HCT116 (cell line): Measurements from ENCODE around the gene GABBR2. TPM values are rescaled to one million over a fixed set of nuclear protein-coding genes. Genes with fewer than 3 reads are reported as not detected.

ENCODE experiments used
- ATAC-seq: fragments of 200-7000 bp; cut with Tn5 transposase; 2 replicates; pipeline ENCODE4 v1.9.1; 2020; ENCODE audit warnings: mild to moderate bottlenecking, moderate library complexity
- BruUV-seq: library from RNA; stranded (reverse); fragments of 400-500 nt; replicated peaks from 2 replicates; lab custom pipeline; 2021; lab: Mats Ljungman, UMichigan
- CTCF ChIA-PET: fragments of 300-600 bp; sonication (Branson Sonifier 250); formaldehyde crosslinking; loops from one replicate; lab custom pipeline; 2021; ENCODE audit warnings: antibody characterized with exemption; lab: Charles Lee
- POLR2A ChIA-PET: fragments of 300-600, 350-600 bp; sonication (Branson Sonifier 250); formaldehyde crosslinking; loops from one replicate; lab custom pipeline; 2021; ENCODE audit warnings: antibody characterized with exemption; lab: Charles Lee
- RAD21 ChIA-PET, 2 experiments: fragments of 300-600 bp; sonication (Branson Sonifier 250); formaldehyde crosslinking; loops; one replicate each; lab custom pipeline; 2023; ENCODE audit warnings: low total read pairs in 2 of 2; ENCODE audit not compliant: uncharacterized antibody in 2 of 2, unreplicated experiment in 2 of 2, low non-redundant PET in 1 of 2; lab: Charles Lee
- DNase-seq: peaks from one replicate; pipeline ENCODE4 v3.0.0-alpha.2; 2010; ENCODE audit warnings: low read depth, low spot score
- H2AFZ ChIP-seq: fragments of 200-600 bp; shearing (Covaris generic), sonication (generic); 2 replicates; pipeline ENCODE4 v1.6.1; 2017; ENCODE audit warnings: low read depth, mixed run types, mixed read lengths, antibody characterized with exemption, low read length; ENCODE audit not compliant: poor library complexity, severe bottlenecking
- H3K27ac ChIP-seq: 2 replicates; pipeline ENCODE4 v1.5.1; 2012; ENCODE audit warnings: low read depth, low read length
- H3K27me3 ChIP-seq: fragments of 200-600 bp; sonication (generic); 2 replicates; pipeline ENCODE4 v1.6.1; 2016; ENCODE audit warnings: mixed run types, low read length, mixed read lengths; ENCODE audit not compliant: insufficient read depth
- H3K36me3 ChIP-seq, 2 experiments: fragments of 200-500 bp in 1 of 2; fragments of 200-600 bp in 1 of 2; sonication (Bioruptor generic) in 1 of 2; sonication (generic) in 1 of 2; 2 replicates each; pipeline versions ENCODE4 v1.5.1 to v1.6.1; 2014 to 2016; ENCODE audit warnings: low read length in 2 of 2, inconsistent platforms in 1 of 2, mixed read lengths in 1 of 2, mixed run types in 1 of 2; ENCODE audit not compliant: insufficient read depth in 2 of 2, control insufficient read depth in 1 of 2
- H3K4me1 ChIP-seq, 2 experiments: fragments of 200-600 bp in 1 of 2; sonication (generic) in 1 of 2; 2 replicates each; pipeline versions ENCODE4 v1.5.1 to v1.6.1; 2012 to 2017; ENCODE audit warnings: low read length in 2 of 2, inconsistent platforms in 1 of 2, mild to moderate bottlenecking in 1 of 2, mixed read lengths in 1 of 2, mixed run types in 1 of 2, moderate library complexity in 1 of 2; ENCODE audit not compliant: insufficient read depth in 2 of 2, control insufficient read depth in 1 of 2
- H3K4me2 ChIP-seq: fragments of 200-600 bp; sonication (generic); 2 replicates; pipeline ENCODE4 v1.6.1; 2017; ENCODE audit warnings: mixed run types, low read length, mixed read lengths
- H3K4me3 ChIP-seq, 2 experiments: fragments of 200-600 bp in 1 of 2; sonication (generic) in 1 of 2; replicated peaks in 1 of 2; 2 replicates each; pipeline ENCODE4 v1.5.1; 2011 to 2016; ENCODE audit warnings: low read length in 2 of 2, control low read depth in 1 of 2, low read depth in 1 of 2, mild to moderate bottlenecking in 1 of 2, mixed read lengths in 1 of 2, mixed run types in 1 of 2
- H3K79me2 ChIP-seq: fragments of 200-600 bp; sonication (generic); 2 replicates; pipeline ENCODE4 v1.6.1; 2017; ENCODE audit warnings: mild to moderate bottlenecking, mixed run types, low read length, moderate library complexity, mixed read lengths; ENCODE audit not compliant: insufficient read depth
- H3K9ac ChIP-seq: fragments of 200-600 bp; sonication (generic); 2 replicates; pipeline ENCODE4 v1.6.1; 2016; ENCODE audit warnings: low read length, mixed read lengths
- H3K9me2 ChIP-seq: fragments of 200-600 bp; sonication (generic), shearing (Covaris generic); 2 replicates; pipeline ENCODE4 v1.6.1; 2017; ENCODE audit warnings: mixed run types, mild to moderate bottlenecking, moderate library complexity; ENCODE audit not compliant: insufficient read depth
- H3K9me3 ChIP-seq, 2 experiments: fragments of 200-500 bp in 1 of 2; fragments of 200-600 bp in 1 of 2; sonication (Bioruptor generic) in 1 of 2; sonication (generic) in 1 of 2; 2 replicates each; pipeline ENCODE4 v1.6.1; 2014 to 2017; ENCODE audit warnings: low read length in 2 of 2, mixed read lengths in 2 of 2, inconsistent platforms in 1 of 2, low read depth in 1 of 2, mild to moderate bottlenecking in 1 of 2, mixed run types in 1 of 2, moderate library complexity in 1 of 2; ENCODE audit not compliant: control insufficient read depth in 1 of 2, insufficient read depth in 1 of 2
- H4K20me1 ChIP-seq: fragments of 200-600 bp; sonication (generic), shearing (Covaris generic); 2 replicates; pipeline ENCODE4 v1.6.1; 2017; ENCODE audit warnings: mixed run types, mild to moderate bottlenecking, moderate library complexity; ENCODE audit not compliant: insufficient read depth
- CBX3 ChIP-seq: IDR thresholded peaks from 2 replicates; pipeline ENCODE4 v1.6.1; 2012; ENCODE audit warnings: low read depth
- CEBPB ChIP-seq: IDR thresholded peaks from 2 replicates; pipeline ENCODE4 v1.6.1; 2012; ENCODE audit warnings: low read depth
- ELF1 ChIP-seq: IDR thresholded peaks from 2 replicates; pipeline ENCODE4 v1.6.1; 2012; ENCODE audit warnings: low read depth, borderline replicate concordance
- EZH2phosphoT487 ChIP-seq: fragments of 200-600 bp; IDR thresholded peaks from 2 replicates; pipeline ENCODE4 v1.6.1; 2018; ENCODE audit warnings: antibody characterized with exemption, borderline replicate concordance
- POLR2A ChIP-seq: IDR thresholded peaks from 2 replicates; pipeline ENCODE4 v1.7.0; 2011; ENCODE audit warnings: borderline replicate concordance; ENCODE audit not compliant: insufficient read depth, insufficient read length; ENCODE audit errors: extremely low read depth
- RAD21 ChIP-seq: IDR thresholded peaks from 2 replicates; pipeline ENCODE4 v1.6.1; 2012; ENCODE audit warnings: low read depth, mild to moderate bottlenecking
- TCF7L2 ChIP-seq: IDR thresholded peaks from 2 replicates; pipeline ENCODE4 v1.7.0; 2011; ENCODE audit warnings: borderline replicate concordance, inconsistent platforms; ENCODE audit not compliant: insufficient read depth, insufficient read length; ENCODE audit errors: extremely low read depth
- YY1 ChIP-seq: IDR thresholded peaks from 2 replicates; pipeline ENCODE4 v1.6.1; 2011; ENCODE audit warnings: low read length, low read depth, moderate library complexity, mild to moderate bottlenecking; ENCODE audit not compliant: insufficient replicate concordance; ENCODE audit errors: extremely low read depth
- ZFX ChIP-seq: fragments of 450-650 bp; IDR thresholded peaks from 2 replicates; pipeline ENCODE4 v1.6.1; 2017
- ZNF274 ChIP-seq: fragments of 200-500 bp; sonication (Bioruptor generic); IDR thresholded peaks from 2 replicates; pipeline ENCODE4 v1.6.1; 2014; ENCODE audit warnings: mild to moderate bottlenecking, low read depth, low read length, inconsistent platforms
- intact Hi-C: fragments of 100-400 bp; cut with micrococcal nuclease; formaldehyde crosslinking; loops from 2 replicates; pipeline ENCODE4 v1.10.0; 2022
- total RNA-seq: library from RNA; stranded (reverse); gene quantifications from one replicate; pipeline ENCODE4 v1.2.1, GENCODE V29; 2021; ENCODE audit not compliant: unreplicated experiment
- TF ChIP-seq, protein P1 (sequence below): IDR thresholded peaks from 2 replicates; pipeline ENCODE4 v1.6.1; 2012; ENCODE audit warnings: low read depth
- TF ChIP-seq, protein P2 (sequence below): IDR thresholded peaks from 2 replicates; pipeline ENCODE4 v1.6.1; 2012
- TF ChIP-seq, protein P3 (sequence below): IDR thresholded peaks from 2 replicates; pipeline ENCODE4 v1.6.1; 2012
- TF ChIP-seq, protein P4 (sequence below), 3 experiments: fragments of 200-600 bp in 1 of 3; sonication (generic) in 1 of 3; IDR thresholded peaks in 2 of 3; conservative IDR thresholded peaks in 1 of 3; 2 replicates each; pipeline ENCODE4 v1.5.1; 2012 to 2017; ENCODE audit warnings: low read depth in 2 of 3, low read length in 2 of 3, antibody characterized with exemption in 1 of 3, borderline replicate concordance in 1 of 3, control low read depth in 1 of 3, mild to moderate bottlenecking in 1 of 3, mixed read lengths in 1 of 3, mixed run types in 1 of 3, moderate library complexity in 1 of 3; ENCODE audit not compliant: insufficient read depth in 1 of 3
- TF ChIP-seq, protein P5 (sequence below): IDR thresholded peaks from 2 replicates; pipeline ENCODE4 v1.6.1; 2011; ENCODE audit warnings: mild to moderate bottlenecking, low read length, moderate library complexity; ENCODE audit not compliant: insufficient replicate concordance; ENCODE audit errors: extremely low read depth

Gene GABBR2
- total RNA-seq, 1 experiment from 2014 or later: 0.15 TPM

DNA sequence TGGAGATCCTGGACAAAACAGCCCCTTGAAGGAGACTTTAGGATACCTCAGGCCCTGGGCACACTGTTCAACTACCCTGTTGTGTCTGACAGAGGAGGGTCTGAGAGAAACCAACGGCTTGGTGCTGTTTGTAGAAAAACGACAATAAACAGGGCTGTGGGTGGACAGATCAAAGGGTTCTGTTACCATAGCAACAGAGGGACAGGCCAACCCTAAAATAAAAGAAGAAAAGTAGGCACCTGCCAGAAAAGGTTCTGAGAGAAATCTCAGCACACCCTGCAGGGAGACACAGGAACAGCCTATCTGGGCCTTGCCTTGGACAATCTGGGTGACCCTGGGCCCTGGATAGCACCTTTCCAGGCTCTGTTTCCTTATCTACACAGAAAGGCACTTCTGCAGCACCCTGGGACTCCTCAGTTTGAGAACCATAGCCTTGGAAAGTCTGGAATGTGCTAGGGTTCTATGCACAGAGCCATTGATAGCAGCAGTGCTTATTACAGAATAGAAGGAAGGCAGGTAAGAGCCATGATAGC, 348.5 kb downstream of the GABBR2 start:
- H4K20me1 ChIP-seq: no peaks in the 10 kb centered on the region
- H2AFZ ChIP-seq: no peak overlapping the region
- DNase-seq: no peak
- no peaks in the 10 kb centered on the region for H3K9me2 ChIP-seq
- ChIA-PET RAD21 (no interaction called here), POLR2A (no interaction called here)
- no peak overlapping the region for H3K4me2 ChIP-seq
- peaks cover 3 to 5% of the 10 kb centered on the region in 2 experiments; a peak in 3 of 4 replicates for H3K9me3 ChIP-seq
- intact Hi-C loops: no loop called here
- H3K4me1 ChIP-seq: no peaks in the 10 kb centered on the region
- TF ChIP-seq ZFX (no peak), POLR2A (no peak), ELF1 (no peak), RAD21 (no peak), YY1 (no peak), EZH2phosphoT487 (no peak), ZNF274 (no peak), CBX3 (no peak), TCF7L2 (no peak), CEBPB (no peak)
- TF ChIP-seq, protein P1, sequence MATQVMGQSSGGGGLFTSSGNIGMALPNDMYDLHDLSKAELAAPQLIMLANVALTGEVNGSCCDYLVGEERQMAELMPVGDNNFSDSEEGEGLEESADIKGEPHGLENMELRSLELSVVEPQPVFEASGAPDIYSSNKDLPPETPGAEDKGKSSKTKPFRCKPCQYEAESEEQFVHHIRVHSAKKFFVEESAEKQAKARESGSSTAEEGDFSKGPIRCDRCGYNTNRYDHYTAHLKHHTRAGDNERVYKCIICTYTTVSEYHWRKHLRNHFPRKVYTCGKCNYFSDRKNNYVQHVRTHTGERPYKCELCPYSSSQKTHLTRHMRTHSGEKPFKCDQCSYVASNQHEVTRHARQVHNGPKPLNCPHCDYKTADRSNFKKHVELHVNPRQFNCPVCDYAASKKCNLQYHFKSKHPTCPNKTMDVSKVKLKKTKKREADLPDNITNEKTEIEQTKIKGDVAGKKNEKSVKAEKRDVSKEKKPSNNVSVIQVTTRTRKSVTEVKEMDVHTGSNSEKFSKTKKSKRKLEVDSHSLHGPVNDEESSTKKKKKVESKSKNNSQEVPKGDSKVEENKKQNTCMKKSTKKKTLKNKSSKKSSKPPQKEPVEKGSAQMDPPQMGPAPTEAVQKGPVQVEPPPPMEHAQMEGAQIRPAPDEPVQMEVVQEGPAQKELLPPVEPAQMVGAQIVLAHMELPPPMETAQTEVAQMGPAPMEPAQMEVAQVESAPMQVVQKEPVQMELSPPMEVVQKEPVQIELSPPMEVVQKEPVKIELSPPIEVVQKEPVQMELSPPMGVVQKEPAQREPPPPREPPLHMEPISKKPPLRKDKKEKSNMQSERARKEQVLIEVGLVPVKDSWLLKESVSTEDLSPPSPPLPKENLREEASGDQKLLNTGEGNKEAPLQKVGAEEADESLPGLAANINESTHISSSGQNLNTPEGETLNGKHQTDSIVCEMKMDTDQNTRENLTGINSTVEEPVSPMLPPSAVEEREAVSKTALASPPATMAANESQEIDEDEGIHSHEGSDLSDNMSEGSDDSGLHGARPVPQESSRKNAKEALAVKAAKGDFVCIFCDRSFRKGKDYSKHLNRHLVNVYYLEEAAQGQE: no peak
- TF ChIP-seq, protein P2, sequence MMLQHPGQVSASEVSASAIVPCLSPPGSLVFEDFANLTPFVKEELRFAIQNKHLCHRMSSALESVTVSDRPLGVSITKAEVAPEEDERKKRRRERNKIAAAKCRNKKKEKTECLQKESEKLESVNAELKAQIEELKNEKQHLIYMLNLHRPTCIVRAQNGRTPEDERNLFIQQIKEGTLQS: no peak
- TF ChIP-seq, protein P3, sequence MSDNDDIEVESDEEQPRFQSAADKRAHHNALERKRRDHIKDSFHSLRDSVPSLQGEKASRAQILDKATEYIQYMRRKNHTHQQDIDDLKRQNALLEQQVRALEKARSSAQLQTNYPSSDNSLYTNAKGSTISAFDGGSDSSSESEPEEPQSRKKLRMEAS: no peak
- TF ChIP-seq, protein P4, sequence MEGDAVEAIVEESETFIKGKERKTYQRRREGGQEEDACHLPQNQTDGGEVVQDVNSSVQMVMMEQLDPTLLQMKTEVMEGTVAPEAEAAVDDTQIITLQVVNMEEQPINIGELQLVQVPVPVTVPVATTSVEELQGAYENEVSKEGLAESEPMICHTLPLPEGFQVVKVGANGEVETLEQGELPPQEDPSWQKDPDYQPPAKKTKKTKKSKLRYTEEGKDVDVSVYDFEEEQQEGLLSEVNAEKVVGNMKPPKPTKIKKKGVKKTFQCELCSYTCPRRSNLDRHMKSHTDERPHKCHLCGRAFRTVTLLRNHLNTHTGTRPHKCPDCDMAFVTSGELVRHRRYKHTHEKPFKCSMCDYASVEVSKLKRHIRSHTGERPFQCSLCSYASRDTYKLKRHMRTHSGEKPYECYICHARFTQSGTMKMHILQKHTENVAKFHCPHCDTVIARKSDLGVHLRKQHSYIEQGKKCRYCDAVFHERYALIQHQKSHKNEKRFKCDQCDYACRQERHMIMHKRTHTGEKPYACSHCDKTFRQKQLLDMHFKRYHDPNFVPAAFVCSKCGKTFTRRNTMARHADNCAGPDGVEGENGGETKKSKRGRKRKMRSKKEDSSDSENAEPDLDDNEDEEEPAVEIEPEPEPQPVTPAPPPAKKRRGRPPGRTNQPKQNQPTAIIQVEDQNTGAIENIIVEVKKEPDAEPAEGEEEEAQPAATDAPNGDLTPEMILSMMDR (IDR thresholded peaks at IDR 0.05 in 2 of 3, conservative IDR thresholded peaks at IDR 0.05 in 1 of 3; ENCODE audit: borderline replicate concordance in 1 of 3, insufficient read depth in 1 of 3, low read depth in 2 of 3, low read length in 2 of 3): no peak
- TF ChIP-seq, protein P5, sequence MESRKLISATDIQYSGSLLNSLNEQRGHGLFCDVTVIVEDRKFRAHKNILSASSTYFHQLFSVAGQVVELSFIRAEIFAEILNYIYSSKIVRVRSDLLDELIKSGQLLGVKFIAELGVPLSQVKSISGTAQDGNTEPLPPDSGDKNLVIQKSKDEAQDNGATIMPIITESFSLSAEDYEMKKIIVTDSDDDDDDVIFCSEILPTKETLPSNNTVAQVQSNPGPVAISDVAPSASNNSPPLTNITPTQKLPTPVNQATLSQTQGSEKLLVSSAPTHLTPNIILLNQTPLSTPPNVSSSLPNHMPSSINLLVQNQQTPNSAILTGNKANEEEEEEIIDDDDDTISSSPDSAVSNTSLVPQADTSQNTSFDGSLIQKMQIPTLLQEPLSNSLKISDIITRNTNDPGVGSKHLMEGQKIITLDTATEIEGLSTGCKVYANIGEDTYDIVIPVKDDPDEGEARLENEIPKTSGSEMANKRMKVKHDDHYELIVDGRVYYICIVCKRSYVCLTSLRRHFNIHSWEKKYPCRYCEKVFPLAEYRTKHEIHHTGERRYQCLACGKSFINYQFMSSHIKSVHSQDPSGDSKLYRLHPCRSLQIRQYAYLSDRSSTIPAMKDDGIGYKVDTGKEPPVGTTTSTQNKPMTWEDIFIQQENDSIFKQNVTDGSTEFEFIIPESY: no peak
- TF ChIP-seq, all 23 proteins: peak for 0
- Histone ChIP-seq H3K79me2 (no peaks in the 10 kb centered on the region), H3K27ac (no peak overlapping the region), H3K27me3 (no peaks in the 10 kb centered on the region), H3K36me3 (no peaks in the 10 kb centered on the region), H3K4me3 (no peak overlapping the region), H3K9ac (no peak overlapping the region)
- CTCF ChIA-PET: no interaction called here
- no TSS peak for BruUV-seq
- ATAC-seq: no peak
